ENCODE measurements around the gene FAT1.

GRCh38 chr4:186651624-186652023, 72.0 kb downstream of the FAT1 start:
- TF ChIP-seq CTCF (conservative IDR thresholded peaks at IDR 0.05) (no peak), ZFX (IDR thresholded peaks at IDR 0.05) (no peak)

All from C4-2B (cell line).